Keratinocyte (primary cell): Measurements from ENCODE around the gene TOMM6. TPM values are rescaled to one million over a fixed set of nuclear protein-coding genes. Genes with fewer than 3 reads are reported as not detected.

ENCODE experiments used
- DNase-seq: peaks from one replicate; pipeline ENCODE4 v3.0.0-alpha.2; 2011; ENCODE audit warnings: low read depth, missing footprints, low spot score
- FAIRE-seq: peaks from 2 replicates; lab custom pipeline; 2011; peaks lifted over from hg19 to GRCh38; lab: Jason Lieb, UNC
- H2AFZ ChIP-seq: 2 replicates; pipeline ENCODE4 v1.6.0; 2012; ENCODE audit warnings: low read length, control low read depth, inconsistent platforms; ENCODE audit not compliant: control insufficient read depth
- H3K27ac ChIP-seq: 2 replicates; pipeline ENCODE4 v1.5.1; 2011; ENCODE audit warnings: low read length; ENCODE audit not compliant: control insufficient read depth, insufficient read depth
- H3K27me3 ChIP-seq: 3 replicates; pipeline ENCODE4 v1.6.0; 2011; ENCODE audit warnings: low read length; ENCODE audit not compliant: control insufficient read depth, insufficient read depth; ENCODE audit errors: extremely low read depth
- H3K36me3 ChIP-seq, 2 experiments: 2 replicates in 1 of 2; 3 replicates in 1 of 2; pipeline ENCODE4 v1.5.1; 2011; ENCODE audit warnings: low read length in 2 of 2, mild to moderate bottlenecking in 1 of 2; ENCODE audit not compliant: control insufficient read depth in 2 of 2, insufficient read depth in 2 of 2; ENCODE audit errors: extremely low read depth in 1 of 2
- H3K4me1 ChIP-seq: 3 replicates; pipeline ENCODE4 v1.5.1; 2011; ENCODE audit warnings: low read length; ENCODE audit not compliant: control insufficient read depth, insufficient read depth; ENCODE audit errors: extremely low read depth
- H3K4me2 ChIP-seq: 3 replicates; pipeline ENCODE4 v1.6.0; 2011; ENCODE audit warnings: low read depth, low read length; ENCODE audit not compliant: control insufficient read depth, insufficient read depth; ENCODE audit errors: extremely low read depth
- H3K4me3 ChIP-seq, 3 experiments: fragments of 200-600 bp in 1 of 3; sonication (generic) in 1 of 3; 2 replicates in 2 of 3; 3 replicates in 1 of 3; pipeline ENCODE4 v1.5.1; 2011 to 2016; ENCODE audit warnings: low read length in 3 of 3, mild to moderate bottlenecking in 3 of 3, control low read depth in 2 of 3, inconsistent platforms in 1 of 3, low read depth in 1 of 3, mixed read lengths in 1 of 3, mixed run types in 1 of 3, moderate library complexity in 1 of 3; ENCODE audit not compliant: control insufficient read depth in 2 of 3, insufficient read depth in 2 of 3; ENCODE audit errors: extremely low read depth in 1 of 3
- H3K79me2 ChIP-seq: 2 replicates; pipeline ENCODE4 v1.6.0; 2012; ENCODE audit warnings: low read length; ENCODE audit not compliant: control insufficient read depth, insufficient read depth
- H3K9ac ChIP-seq: 3 replicates; pipeline ENCODE4 v1.6.0; 2011; ENCODE audit warnings: low read length; ENCODE audit not compliant: control insufficient read depth, insufficient read depth; ENCODE audit errors: extremely low read depth
- H3K9me1 ChIP-seq: 3 replicates; pipeline ENCODE4 v1.6.0; 2011; ENCODE audit warnings: low read length; ENCODE audit not compliant: control insufficient read depth, insufficient read depth; ENCODE audit errors: extremely low read depth
- H3K9me3 ChIP-seq: 2 replicates; pipeline ENCODE4 v1.5.1; 2012; ENCODE audit warnings: low read depth, low read length; ENCODE audit not compliant: control insufficient read depth
- H4K20me1 ChIP-seq: 3 replicates; pipeline ENCODE4 v1.6.0; 2011; ENCODE audit warnings: low read length; ENCODE audit not compliant: control insufficient read depth, insufficient read depth; ENCODE audit errors: extremely low read depth
- CTCF ChIP-seq, 3 experiments: IDR thresholded peaks in 1 of 3; conservative IDR thresholded peaks in 1 of 3; optimal IDR thresholded peaks in 1 of 3; 2 replicates in 2 of 3; 3 replicates in 1 of 3; pipeline versions ENCODE3 to v1.5.1; 2011; ENCODE audit warnings: low read length in 3 of 3, mild to moderate bottlenecking in 3 of 3, moderate library complexity in 2 of 3, control low read depth in 1 of 3, inconsistent platforms in 1 of 3; ENCODE audit not compliant: insufficient read depth in 2 of 3; ENCODE audit errors: extremely low read depth in 1 of 3
- EZH2 ChIP-seq: IDR thresholded peaks from one replicate; pipeline ENCODE4 v1.6.1; 2012; ENCODE audit warnings: inconsistent platforms, mild to moderate bottlenecking, low read length, moderate library complexity
- dilution Hi-C: fragments of 300-500 bp; cut with MboI; formaldehyde crosslinking; loops from one replicate; pipeline ENCODE4 v1.7.0; 2020; ENCODE audit warnings: low sequenced_read_pairs; ENCODE audit not compliant: extremely low pct_ligation_motif_present
- polyA plus RNA-seq, 5 experiments: library from polyadenylated mRNA; depleted of rRNA in 3 of 5; stranded (reverse) in 3 of 5; stranded (forward) in 1 of 5; unstranded in 1 of 5; fragments of >200 nt; gene quantifications; 1 replicate in 1 of 5; 2 replicates in 3 of 5; 3 replicates in 1 of 5; pipeline versions ENCODE4 v1.2.1 to v1.2.3, GENCODE V29; 2011 to 2012; ENCODE audit warnings: missing spikeins in 2 of 5, low read depth in 1 of 5, low replicate concordance in 1 of 5

The TOMM6 gene
- polyA plus RNA-seq, 1 donor (not counting 4 experiments of a cell fraction or from before 2014, with no cell fraction given) = 374 TPM

GRCh38 chr6:41813469-41813868, 26.0 kb downstream of the TOMM6 start:
- Histone ChIP-seq H3K9ac (no peak overlapping the region), H3K4me1 (peaks cover 14% of the 10 kb centered on the region), H3K27me3 (no peaks in the 10 kb centered on the region), H3K27ac (no peak overlapping the region), H3K4me3 (no peak overlapping the region), H3K9me3 (no peaks in the 10 kb centered on the region), H4K20me1 (no peaks in the 10 kb centered on the region), H3K9me1 (no peaks in the 10 kb centered on the region), H3K36me3 (no peaks in the 10 kb centered on the region), H3K79me2 (no peaks in the 10 kb centered on the region), H3K4me2 (no peak overlapping the region), H2AFZ (no peak overlapping the region)
- no peak for TF ChIP-seq CTCF (optimal IDR thresholded peaks at IDR 0.05 in 1 of 3, IDR thresholded peaks at IDR 0.05 in 1 of 3, conservative IDR thresholded peaks at IDR 0.05 in 1 of 3; ENCODE audit: extremely low read depth in 1 of 3, insufficient read depth in 2 of 3, low read length in 3 of 3)
- FAIRE-seq = no peak
- DNase-seq = no peak
- dilution Hi-C loops = no loop called here

GRCh38 chr6:41813956-41814355, 26.5 kb downstream of the TOMM6 start:
- dilution Hi-C loops = no loop called here

More at GRCh38 chr6:41813956-41814355, 26.5 kb downstream of the TOMM6 start:
- Histone ChIP-seq H3K79me2 (no peaks in the 10 kb centered on the region), H3K4me1 (peaks cover 14% of the 10 kb centered on the region), H4K20me1 (no peaks in the 10 kb centered on the region), H3K36me3 (no peaks in the 10 kb centered on the region), H2AFZ (no peak overlapping the region), H3K4me3 (no peak overlapping the region), H3K27ac (no peak overlapping the region), H3K9ac (no peak overlapping the region), H3K27me3 (no peaks in the 10 kb centered on the region), H3K9me3 (no peaks in the 10 kb centered on the region), H3K9me1 (no peaks in the 10 kb centered on the region), H3K4me2 (no peak overlapping the region)
- DNase-seq (no peak), FAIRE-seq (no peak)
- TF ChIP-seq EZH2 (no peak), CTCF (optimal IDR thresholded peaks at IDR 0.05 in 1 of 3, IDR thresholded peaks at IDR 0.05 in 1 of 3, conservative IDR thresholded peaks at IDR 0.05 in 1 of 3; ENCODE audit: extremely low read depth in 1 of 3, insufficient read depth in 2 of 3, low read length in 3 of 3) (no peak)
